SK-N-SH treated with all-trans-retinoic acid at 6 μM for 48 hours (cell line): ENCODE results near the gene DEPP1.

Experiments
- ATAC-seq: fragments of 200-7000 bp; cut with Tn5 transposase; 3 replicates; pipeline ENCODE4 v1.9.1; 2020; ENCODE audit warnings: mild to moderate bottlenecking, moderate library complexity
- ARNTL ChIP-seq: fragments of 450-650 bp; formaldehyde crosslinking; IDR thresholded peaks from 2 replicates; pipeline ENCODE4 v1.5.0; 2020; ENCODE audit warnings: low read depth, mild to moderate bottlenecking, moderate library complexity, borderline replicate concordance
- BACH2 ChIP-seq: fragments of 250-450 bp; sonication (Bioruptor Pico); IDR thresholded peaks from 2 replicates; pipeline ENCODE4 v1.9.0; 2021; ENCODE audit warnings: mild to moderate bottlenecking, borderline replicate concordance
- CREB5 ChIP-seq: fragments of 250-450 bp; sonication (Bioruptor Pico); IDR thresholded peaks from 2 replicates; pipeline ENCODE4 v1.5.1; 2020; ENCODE audit warnings: low read depth, mild to moderate bottlenecking, moderate library complexity
- CSDC2 ChIP-seq: fragments of 250-450 bp; sonication (Bioruptor Pico); IDR thresholded peaks from 2 replicates; pipeline ENCODE4 v1.5.0; 2020; ENCODE audit warnings: mild to moderate bottlenecking, moderate library complexity
- ESRRG ChIP-seq: fragments of 250-450 bp; sonication (Bioruptor Pico); IDR thresholded peaks from 2 replicates; pipeline ENCODE4 v1.6.1; 2021; ENCODE audit warnings: mild to moderate bottlenecking
- GLIS3 ChIP-seq: fragments of 250-450 bp; sonication (Bioruptor Pico); IDR thresholded peaks from 2 replicates; pipeline ENCODE4 v1.5.0; 2020; ENCODE audit warnings: mild to moderate bottlenecking, moderate library complexity
- ISL1 ChIP-seq: fragments of 250-450 bp; sonication (Bioruptor Pico); IDR thresholded peaks from 2 replicates; pipeline ENCODE4 v2.1.2; 2022; ENCODE audit warnings: mild to moderate bottlenecking, moderate library complexity
- OSR1 ChIP-seq: fragments of 250-450 bp; sonication (Bioruptor Pico); IDR thresholded peaks from 2 replicates; pipeline ENCODE4 v1.8.0; 2022; ENCODE audit warnings: moderate library complexity, mild to moderate bottlenecking, inconsistent platforms
- POU6F1 ChIP-seq: fragments of 250-450 bp; sonication (Bioruptor Pico); IDR thresholded peaks from 2 replicates; pipeline ENCODE4 v1.8.0; 2021; ENCODE audit warnings: low read depth, mild to moderate bottlenecking, moderate library complexity, borderline replicate concordance
- PPARA ChIP-seq: fragments of 250-450 bp; sonication (Bioruptor Pico); IDR thresholded peaks from 2 replicates; pipeline ENCODE4 v1.5.0; 2020; ENCODE audit warnings: mild to moderate bottlenecking, borderline replicate concordance
- RARB ChIP-seq: fragments of 250-450 bp; sonication (Bioruptor Pico); IDR thresholded peaks from 2 replicates; pipeline ENCODE4 v1.8.0; 2021; ENCODE audit warnings: mild to moderate bottlenecking, moderate library complexity
- SNAI2 ChIP-seq: fragments of 250-450 bp; sonication (Bioruptor Pico); IDR thresholded peaks from 2 replicates; pipeline ENCODE4 v1.5.0; 2020; ENCODE audit warnings: mild to moderate bottlenecking, moderate library complexity
- TCF4 ChIP-seq: fragments of 250-450 bp; sonication (Bioruptor Pico); IDR thresholded peaks from 2 replicates; pipeline ENCODE4 v1.8.0; 2021; ENCODE audit warnings: mild to moderate bottlenecking, moderate library complexity, borderline replicate concordance
- TOX ChIP-seq: fragments of 250-450 bp; sonication (Bioruptor Pico); IDR thresholded peaks from 2 replicates; pipeline ENCODE4 v1.8.0; 2021; ENCODE audit warnings: mild to moderate bottlenecking, moderate library complexity, borderline replicate concordance
- TSHZ2 ChIP-seq: fragments of 250-450 bp; sonication (Bioruptor Pico); IDR thresholded peaks from 2 replicates; pipeline ENCODE4 v1.5.0; 2020; ENCODE audit warnings: mild to moderate bottlenecking, moderate library complexity
- ZC3H10 ChIP-seq: fragments of 250-450 bp; sonication (Bioruptor Pico); IDR thresholded peaks from 2 replicates; pipeline ENCODE4 v1.5.1; 2021; ENCODE audit warnings: mild to moderate bottlenecking, moderate library complexity
- ZFP3 ChIP-seq: fragments of 250-450 bp; sonication (Bioruptor Pico); IDR thresholded peaks from 2 replicates; pipeline ENCODE4 v1.5.0; 2020; ENCODE audit warnings: mild to moderate bottlenecking, moderate library complexity
- ZFP30 ChIP-seq: fragments of 450-650 bp; formaldehyde crosslinking; IDR thresholded peaks from 2 replicates; pipeline ENCODE4 v1.5.0; 2022; ENCODE audit warnings: mild to moderate bottlenecking, moderate library complexity
- ZNF565 ChIP-seq: fragments of 450-650 bp; formaldehyde crosslinking; conservative IDR thresholded peaks from 2 replicates; pipeline ENCODE4 v1.5.0; 2020; ENCODE audit warnings: low read depth, mild to moderate bottlenecking, moderate library complexity
- ZNF70 ChIP-seq: fragments of 450-650 bp; formaldehyde crosslinking; IDR thresholded peaks from 2 replicates; pipeline ENCODE4 v1.5.0; 2020; ENCODE audit warnings: mild to moderate bottlenecking, moderate library complexity
- ZNF8 ChIP-seq: fragments of 450-650 bp; formaldehyde crosslinking; IDR thresholded peaks from 2 replicates; pipeline ENCODE4 v1.5.0; 2020; ENCODE audit warnings: mild to moderate bottlenecking, moderate library complexity
- TF ChIP-seq, protein P1 (sequence below): fragments of 250-450 bp; sonication (Bioruptor Pico); IDR thresholded peaks from 2 replicates; pipeline ENCODE4 v1.8.0; 2020; ENCODE audit warnings: mild to moderate bottlenecking, moderate library complexity, borderline replicate concordance
- TF ChIP-seq, protein P2 (sequence below): fragments of 250-450 bp; sonication (Bioruptor Pico); IDR thresholded peaks from 2 replicates; pipeline ENCODE4 v1.5.1; 2021; ENCODE audit warnings: mild to moderate bottlenecking, moderate library complexity

DEPP1 gene

DNA sequence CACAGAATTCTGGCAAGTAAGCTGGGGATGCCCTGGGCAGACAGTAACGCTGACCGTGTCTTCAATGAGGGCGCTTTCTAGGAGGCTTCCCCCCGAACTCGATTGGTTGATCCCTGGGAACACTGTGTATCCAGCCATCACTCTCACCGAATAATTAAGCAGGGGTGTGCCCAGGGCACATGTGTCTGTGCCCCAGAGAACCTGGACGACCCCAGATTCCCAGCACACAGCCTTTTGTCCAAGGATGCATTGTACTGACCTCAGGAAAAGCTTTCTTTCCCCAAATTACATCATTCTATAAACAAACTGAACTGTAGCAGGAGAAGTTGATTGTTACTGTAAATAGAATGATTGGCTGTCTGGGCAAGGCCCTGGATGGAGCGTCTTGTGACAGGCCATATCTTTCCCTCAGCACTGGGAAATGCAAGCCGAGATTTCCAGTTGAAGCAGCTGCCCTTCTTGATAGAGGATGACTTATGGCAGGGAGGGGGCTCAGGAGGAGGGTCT lies 6.6 kb upstream of the DEPP1 start:
- TF ChIP-seq BACH2 (CRISPR knock-in tag) (no peak), OSR1 (CRISPR knock-in tag) (no peak), ZNF70 (CRISPR knock-in tag) (no peak), ESRRG (CRISPR knock-in tag) (no peak), TOX (no peak), CREB5 (CRISPR knock-in tag) (no peak), RARB (CRISPR knock-in tag) (no peak), TCF4 (no peak), ARNTL (CRISPR knock-in tag) (no peak), ZFP30 (CRISPR knock-in tag) (no peak), ZNF565 (no peak), PPARA (CRISPR knock-in tag) (no peak), CSDC2 (CRISPR knock-in tag) (no peak), POU6F1 (CRISPR knock-in tag) (no peak), GLIS3 (CRISPR knock-in tag) (no peak)
- TF ChIP-seq, protein P1, sequence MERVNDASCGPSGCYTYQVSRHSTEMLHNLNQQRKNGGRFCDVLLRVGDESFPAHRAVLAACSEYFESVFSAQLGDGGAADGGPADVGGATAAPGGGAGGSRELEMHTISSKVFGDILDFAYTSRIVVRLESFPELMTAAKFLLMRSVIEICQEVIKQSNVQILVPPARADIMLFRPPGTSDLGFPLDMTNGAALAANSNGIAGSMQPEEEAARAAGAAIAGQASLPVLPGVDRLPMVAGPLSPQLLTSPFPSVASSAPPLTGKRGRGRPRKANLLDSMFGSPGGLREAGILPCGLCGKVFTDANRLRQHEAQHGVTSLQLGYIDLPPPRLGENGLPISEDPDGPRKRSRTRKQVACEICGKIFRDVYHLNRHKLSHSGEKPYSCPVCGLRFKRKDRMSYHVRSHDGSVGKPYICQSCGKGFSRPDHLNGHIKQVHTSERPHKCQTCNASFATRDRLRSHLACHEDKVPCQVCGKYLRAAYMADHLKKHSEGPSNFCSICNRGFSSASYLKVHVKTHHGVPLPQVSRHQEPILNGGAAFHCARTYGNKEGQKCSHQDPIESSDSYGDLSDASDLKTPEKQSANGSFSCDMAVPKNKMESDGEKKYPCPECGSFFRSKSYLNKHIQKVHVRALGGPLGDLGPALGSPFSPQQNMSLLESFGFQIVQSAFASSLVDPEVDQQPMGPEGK (CRISPR knock-in tag): no peak
- TF ChIP-seq, protein P2, sequence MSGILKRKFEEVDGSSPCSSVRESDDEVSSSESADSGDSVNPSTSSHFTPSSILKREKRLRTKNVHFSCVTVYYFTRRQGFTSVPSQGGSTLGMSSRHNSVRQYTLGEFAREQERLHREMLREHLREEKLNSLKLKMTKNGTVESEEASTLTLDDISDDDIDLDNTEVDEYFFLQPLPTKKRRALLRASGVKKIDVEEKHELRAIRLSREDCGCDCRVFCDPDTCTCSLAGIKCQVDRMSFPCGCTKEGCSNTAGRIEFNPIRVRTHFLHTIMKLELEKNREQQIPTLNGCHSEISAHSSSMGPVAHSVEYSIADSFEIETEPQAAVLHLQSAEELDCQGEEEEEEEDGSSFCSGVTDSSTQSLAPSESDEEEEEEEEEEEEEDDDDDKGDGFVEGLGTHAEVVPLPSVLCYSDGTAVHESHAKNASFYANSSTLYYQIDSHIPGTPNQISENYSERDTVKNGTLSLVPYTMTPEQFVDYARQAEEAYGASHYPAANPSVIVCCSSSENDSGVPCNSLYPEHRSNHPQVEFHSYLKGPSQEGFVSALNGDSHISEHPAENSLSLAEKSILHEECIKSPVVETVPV (CRISPR knock-in tag): no peak
- no peak for ATAC-seq

DNA sequence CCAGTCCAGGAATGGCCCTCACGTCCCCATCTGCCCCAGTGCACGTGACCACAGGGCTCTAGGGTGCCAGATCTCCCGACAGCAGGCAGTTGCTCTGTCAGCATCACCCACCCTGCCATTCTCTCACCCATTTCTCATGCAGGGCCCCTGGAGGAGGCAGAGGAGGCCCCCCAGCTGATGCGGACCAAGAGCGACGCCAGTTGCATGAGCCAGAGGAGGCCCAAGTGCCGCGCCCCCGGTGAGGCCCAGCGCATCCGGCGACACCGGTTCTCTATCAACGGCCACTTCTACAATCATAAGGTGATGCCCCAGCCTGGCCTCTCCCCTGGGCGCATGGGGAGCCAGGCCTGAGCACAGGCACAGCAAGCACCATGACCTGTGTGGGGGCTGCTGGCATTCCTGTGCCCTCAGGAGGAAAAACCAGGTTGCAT lies 6.1 kb upstream of the DEPP1 start:
- no peak for ATAC-seq
- TF ChIP-seq ARNTL (CRISPR knock-in tag): no peak
- no peak for TF ChIP-seq ZNF70 (CRISPR knock-in tag)
- no peak for TF ChIP-seq RARB (CRISPR knock-in tag)
- TF ChIP-seq ISL1 (CRISPR knock-in tag): no peak
- TF ChIP-seq ZFP30 (CRISPR knock-in tag): no peak
- no peak for TF ChIP-seq ESRRG (CRISPR knock-in tag)
- TF ChIP-seq PPARA (CRISPR knock-in tag): no peak

- ATAC-seq: no peak
- TF ChIP-seq CSDC2 (CRISPR knock-in tag): no peak
- no peak for TF ChIP-seq ZNF565
- TF ChIP-seq ZC3H10: no peak
- no peak for TF ChIP-seq POU6F1 (CRISPR knock-in tag)
- TF ChIP-seq GLIS3 (CRISPR knock-in tag): no peak
- no peak for TF ChIP-seq SNAI2 (CRISPR knock-in tag)
- no peak for TF ChIP-seq ZNF70 (CRISPR knock-in tag)
- no peak for TF ChIP-seq TSHZ2 (CRISPR knock-in tag)
- TF ChIP-seq ZFP30 (CRISPR knock-in tag): no peak
- no peak for TF ChIP-seq OSR1 (CRISPR knock-in tag)
- no peak for TF ChIP-seq PPARA (CRISPR knock-in tag)
- TF ChIP-seq ZNF8 (CRISPR knock-in tag): no peak
- TF ChIP-seq ZFP3: no peak
- no peak for TF ChIP-seq CREB5 (CRISPR knock-in tag)
- TF ChIP-seq TCF4: no peak
- TF ChIP-seq TOX: no peak
- no peak for TF ChIP-seq ARNTL (CRISPR knock-in tag)
- TF ChIP-seq, protein P2 (CRISPR knock-in tag): no peak
- TF ChIP-seq, all 23 proteins: peak for 0
These were observed 5.3 kb upstream of the DEPP1 start for GRCh38 chr10:44983895-44984278.
